A549 (cell line): ENCODE measurements around the gene ZNF184. TPM values are rescaled to one million over a fixed set of nuclear protein-coding genes. Genes with fewer than 3 reads are reported as not detected.

Experiments used
- ATAC-seq, 2 experiments: fragments of 200-7000 bp in 1 of 2; fragments of >200 bp in 1 of 2; cut with Nextera tagmentation in 1 of 2; cut with Tn5 transposase in 1 of 2; 3 replicates each; pipeline versions ENCODE4 v1.8.0 to v1.9.1; 2018 to 2020; ENCODE audit warnings: mild to moderate bottlenecking in 1 of 2, moderate library complexity in 1 of 2
- CTCF ChIA-PET: fragments of 300-600 bp; sonication (Branson Sonifier 250); formaldehyde crosslinking; extraction: SDS; loops from one replicate; lab custom pipeline; 2021; ENCODE audit warnings: antibody characterized with exemption, inconsistent platforms; lab: Yijun Ruan, JAX
- POLR2A ChIA-PET: fragments of 350-600 bp; formaldehyde crosslinking; extraction: SDS; loops from one replicate; lab custom pipeline; 2021; ENCODE audit warnings: antibody characterized with exemption, inconsistent platforms; lab: Yijun Ruan, JAX
- DNase-seq, 2 experiments: peaks; one replicate each; pipeline versions ENCODE4 v3.0.0 to v3.0.0-alpha.2; 2011 to 2016; ENCODE audit warnings: low read depth in 1 of 2, low spot score in 1 of 2
- FAIRE-seq: peaks from 2 replicates; lab custom pipeline; 2011; peaks lifted over from hg19 to GRCh38; lab: Jason Lieb, UNC
- H3K27ac ChIP-seq, 2 experiments: fragments of >200 bp; sonication (Bioruptor Twin); formaldehyde crosslinking; 3 replicates each; pipeline ENCODE4 v1.5.1; 2016 to 2017
- H3K4me1 ChIP-seq: fragments of >200 bp; sonication (Bioruptor Twin); formaldehyde crosslinking; 3 replicates; pipeline ENCODE4 v1.6.1; 2016
- H3K4me2 ChIP-seq: fragments of >200 bp; sonication (Bioruptor Twin); formaldehyde crosslinking; 3 replicates; pipeline ENCODE4 v1.6.1; 2016
- H3K4me3 ChIP-seq: fragments of >200 bp; sonication (Bioruptor Twin); formaldehyde crosslinking; 3 replicates; pipeline ENCODE4 v1.5.1; 2016
- H3K9me3 ChIP-seq: fragments of >200 bp; sonication (Bioruptor Twin); formaldehyde crosslinking; 3 replicates; pipeline ENCODE4 v1.6.1; 2016
- CBX8 ChIP-seq: fragments of 200-600 bp; sonication (generic); IDR thresholded peaks from 2 replicates; pipeline ENCODE4 v1.6.1; 2016
- CEBPB ChIP-seq, 2 experiments: fragments of >200 bp in 1 of 2; sonication (Bioruptor Twin) in 1 of 2; formaldehyde crosslinking in 1 of 2; IDR thresholded peaks; 2 replicates each; pipeline ENCODE4 v1.6.1; 2012 to 2016
- CHD2 ChIP-seq: fragments of 150-350 bp; IDR thresholded peaks from 2 replicates; pipeline ENCODE4 v1.6.1; 2014; ENCODE audit warnings: low read length; ENCODE audit not compliant: partially characterized antibody
- EHMT2 ChIP-seq: fragments of 200-600 bp; sonication (generic); IDR thresholded peaks from 2 replicates; pipeline ENCODE4 v1.6.1; 2016; ENCODE audit warnings: antibody characterized with exemption, low read depth, mild to moderate bottlenecking, moderate library complexity
- FOSL2 ChIP-seq, 2 experiments: fragments of 450-650 bp in 1 of 2; fragments of >200 bp in 1 of 2; sonication (Bioruptor Twin) in 1 of 2; formaldehyde crosslinking; IDR thresholded peaks; 2 replicates each; pipeline versions ENCODE4 v1.5.0 to v1.6.1; 2016 to 2020; ENCODE audit warnings: mild to moderate bottlenecking in 1 of 2, moderate library complexity in 1 of 2
- GATA3 ChIP-seq: IDR thresholded peaks from 2 replicates; pipeline ENCODE4 v1.6.1; 2012; ENCODE audit warnings: borderline replicate concordance
- HEYL ChIP-seq: fragments of 250-450 bp; sonication (Bioruptor Pico); IDR thresholded peaks from 2 replicates; pipeline ENCODE4 v1.8.0; 2021; ENCODE audit warnings: mild to moderate bottlenecking, moderate library complexity
- HOXB13 ChIP-seq: fragments of 250-450 bp; sonication (Bioruptor Pico); IDR thresholded peaks from 2 replicates; pipeline ENCODE4 v1.5.0; 2020; ENCODE audit warnings: low read depth, mild to moderate bottlenecking, moderate library complexity
- JUN ChIP-seq, 2 experiments: fragments of >200 bp; sonication (Bioruptor Twin); formaldehyde crosslinking; IDR thresholded peaks; 2 replicates in 1 of 2; 3 replicates in 1 of 2; pipeline ENCODE4 v1.6.1; 2016 to 2017
- KDM5A ChIP-seq: fragments of 200-600 bp; sonication (generic); IDR thresholded peaks from 2 replicates; pipeline ENCODE4 v1.6.1; 2016; ENCODE audit warnings: antibody characterized with exemption, mild to moderate bottlenecking
- MAZ ChIP-seq: fragments of 150-350 bp; IDR thresholded peaks from 2 replicates; pipeline ENCODE4 v1.6.1; 2014; ENCODE audit warnings: antibody characterized with exemption, low read depth, low read length, borderline replicate concordance
- NFE2L2 ChIP-seq: fragments of 150-350 bp; conservative IDR thresholded peaks from 2 replicates; pipeline ENCODE4 v1.6.1; 2014; ENCODE audit warnings: low read length
- PHF8 ChIP-seq: fragments of 200-600 bp; sonication (generic); IDR thresholded peaks from 2 replicates; pipeline ENCODE4 v1.6.1; 2016; ENCODE audit warnings: low read depth, mild to moderate bottlenecking, antibody characterized with exemption, moderate library complexity, borderline replicate concordance
- POLR2AphosphoS2 ChIP-seq: conservative IDR thresholded peaks from 2 replicates; pipeline ENCODE4 v1.6.1; 2012; ENCODE audit warnings: low read length, improper control_type of control experiment, inconsistent platforms
- RNF2 ChIP-seq: fragments of 200-600 bp; sonication (generic); IDR thresholded peaks from 2 replicates; pipeline ENCODE4 v1.6.1; 2016; ENCODE audit warnings: low read depth, mild to moderate bottlenecking, antibody characterized with exemption, moderate library complexity, borderline replicate concordance
- TP53 ChIP-seq: fragments of 250-450 bp; sonication (Bioruptor Pico); IDR thresholded peaks from 2 replicates; pipeline ENCODE4 v1.5.0; 2021; ENCODE audit warnings: mild to moderate bottlenecking, moderate library complexity
- ZFP36 ChIP-seq: fragments of 450-650 bp; IDR thresholded peaks from 2 replicates; pipeline ENCODE4 v1.6.1; 2014; ENCODE audit warnings: borderline replicate concordance; ENCODE audit not compliant: partially characterized antibody
- ZNF302 ChIP-seq: fragments of 250-450 bp; sonication (Bioruptor Pico); IDR thresholded peaks from 2 replicates; pipeline ENCODE4 v1.9.0; 2021; ENCODE audit warnings: inconsistent platforms, mild to moderate bottlenecking, moderate library complexity
- WGBS: methylation state at CpG from one replicate; pipeline ENCODE4 v1.1.6; 2017; ENCODE audit errors: missing lambda C conversion rate; 5-methylcytosine and 5-hydroxymethylcytosine counted together
- polyA plus RNA-seq, 4 experiments: library from polyadenylated mRNA; depleted of rRNA in 3 of 4; stranded (reverse); fragments of >200 nt; fragmentation: RNase III in 1 of 4; extraction: RNeasy Plus Mini Kit Qiagen cat#74134 plus additional on column Dnase treatment in 1 of 4; gene quantifications; 2 replicates in 3 of 4; 3 replicates in 1 of 4; pipeline ENCODE4 v1.2.3, GENCODE V29; 2011 to 2017
- TF ChIP-seq, protein P1 (sequence below): fragments of 450-650 bp; IDR thresholded peaks from 2 replicates; pipeline ENCODE4 v1.6.1; 2014; ENCODE audit warnings: antibody characterized with exemption
- TF ChIP-seq, protein P2 (sequence below): fragments of 250-450 bp; sonication (Bioruptor Pico); IDR thresholded peaks from 2 replicates; pipeline ENCODE4 v1.5.0; 2020; ENCODE audit warnings: low read depth, mild to moderate bottlenecking, moderate library complexity
- TF ChIP-seq, protein P3 (sequence below): IDR thresholded peaks from 2 replicates; pipeline ENCODE4 v1.6.1; 2012; ENCODE audit warnings: low read depth, borderline replicate concordance
- TF ChIP-seq, protein P4 (sequence below): fragments of >200 bp; sonication (Bioruptor Twin); formaldehyde crosslinking; IDR thresholded peaks from 3 replicates; pipeline ENCODE4 v1.6.1; 2016

The ZNF184 gene
- polyA plus RNA-seq, 2 of the 4 experiments (the other 2 are of a cell fraction): 2.5 to 4.9 TPM

DNA sequence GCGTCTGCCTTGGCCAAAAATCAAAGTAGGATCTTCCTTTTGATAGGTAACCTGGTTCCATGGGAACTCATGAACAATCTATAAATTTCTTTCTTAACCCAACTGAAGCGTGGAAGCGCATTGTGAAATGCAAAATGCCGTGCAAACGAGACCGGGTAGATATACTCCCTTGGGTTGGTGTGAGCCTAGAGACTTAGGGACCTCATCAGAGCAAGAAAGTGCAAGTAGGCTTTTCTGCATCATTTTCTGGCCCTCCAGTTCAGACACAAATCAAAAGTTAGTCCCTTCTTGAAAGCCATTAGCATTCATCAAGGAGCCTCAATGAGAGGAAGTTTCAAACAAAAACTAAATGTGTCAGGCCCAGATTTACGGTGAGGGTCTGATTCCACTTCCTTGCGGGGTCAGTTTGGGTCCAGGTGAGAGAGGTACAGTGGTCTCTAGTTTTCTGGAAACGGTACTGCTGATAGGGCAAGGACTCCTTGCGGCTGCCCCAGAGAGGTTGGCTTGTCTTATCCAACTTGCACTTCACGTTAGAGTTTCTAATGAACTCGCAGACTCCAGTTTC, 5.3 kb upstream of the ZNF184 start:
- CTCF ChIA-PET: interaction anchor here (0.6 to 1.1 kb wide), 3 partner anchors 164 to 1113 kb away, joined by 3 to 4 read pairs (median 3); no protein-coding TSS in a partner anchor
- Histone ChIP-seq H3K27ac (peak overlapping the region; percentile 25 to 70; a peak in 4 of 6 replicates), H3K4me3 (peak overlapping the region; percentile 88), H3K4me1 (peaks cover 6% of the 10 kb centered on the region; the same call in 1 of the 3 replicates), H3K4me2 (peak overlapping the region; percentile 87), H3K9me3 (no peaks in the 10 kb centered on the region)
- POLR2A ChIA-PET: interaction anchor here (0.7 kb wide), 1 partner anchor 226 kb away, joined by 3 read pairs; no protein-coding TSS in a partner anchor
- ATAC-seq (peak; percentile 38 to 51; a peak in 4 of 6 replicates), DNase-seq (no peak), FAIRE-seq (no peak)
- no peak for TF ChIP-seq CHD2
- TF ChIP-seq, protein P1, sequence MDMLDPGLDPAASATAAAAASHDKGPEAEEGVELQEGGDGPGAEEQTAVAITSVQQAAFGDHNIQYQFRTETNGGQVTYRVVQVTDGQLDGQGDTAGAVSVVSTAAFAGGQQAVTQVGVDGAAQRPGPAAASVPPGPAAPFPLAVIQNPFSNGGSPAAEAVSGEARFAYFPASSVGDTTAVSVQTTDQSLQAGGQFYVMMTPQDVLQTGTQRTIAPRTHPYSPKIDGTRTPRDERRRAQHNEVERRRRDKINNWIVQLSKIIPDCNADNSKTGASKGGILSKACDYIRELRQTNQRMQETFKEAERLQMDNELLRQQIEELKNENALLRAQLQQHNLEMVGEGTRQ: no peak
- TF ChIP-seq TP53 (CRISPR knock-in tag): no peak
- WGBS: 56% methylated on average over 12 of the region's 12 CpGs

DNA sequence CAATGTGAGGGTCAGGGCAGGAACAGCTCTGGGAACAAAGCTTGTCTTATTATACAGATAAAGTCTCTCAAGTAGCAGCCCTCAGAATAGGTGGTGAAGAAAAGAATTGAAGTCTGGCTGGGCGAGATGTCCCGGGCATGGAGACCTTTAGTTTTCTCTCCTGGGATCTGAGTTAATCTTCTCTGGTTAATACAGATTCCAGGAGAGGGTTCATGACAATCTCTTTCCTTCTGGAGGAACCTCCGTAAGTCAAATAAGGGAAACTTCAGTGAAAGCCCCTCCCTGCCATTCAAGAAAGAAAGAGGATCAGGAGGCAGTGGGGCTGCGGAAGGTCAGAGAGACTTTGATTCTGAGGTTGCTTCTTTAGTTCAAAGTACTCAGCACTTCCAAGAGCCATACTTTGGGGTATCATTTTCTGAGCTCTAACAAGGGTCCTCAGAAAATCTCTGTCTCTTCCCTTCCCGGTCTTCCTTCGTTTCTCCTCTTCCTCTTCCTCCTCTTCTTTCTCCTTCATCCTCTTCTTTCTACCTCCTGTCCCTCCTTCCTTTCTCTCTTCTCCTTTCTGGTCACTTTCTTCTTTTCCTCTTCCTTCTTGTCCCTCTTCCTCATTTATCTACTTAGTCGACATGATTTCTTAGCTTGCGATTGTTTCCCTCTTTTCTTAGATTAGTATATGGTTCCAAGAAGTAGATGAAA, 4.6 kb upstream of the ZNF184 start:
- ChIA-PET POLR2A (no interaction called here), CTCF (interaction anchor here (1.3 kb wide), 1 partner anchor 132 kb away, joined by 4 read pairs; no protein-coding TSS in a partner anchor)
- H3K9me3 ChIP-seq: no peaks in the 10 kb centered on the region
- H3K27ac ChIP-seq: no peak overlapping the region
- FAIRE-seq (no peak), ATAC-seq (no peak), DNase-seq (no peak)
- 87% methylated on average over 8 of the region's 8 CpGs for WGBS
- H3K4me2 ChIP-seq: no peak overlapping the region
- no peak overlapping the region for H3K4me3 ChIP-seq
- peaks cover 6% of the 10 kb centered on the region; the same call in 1 of the 3 replicates for H3K4me1 ChIP-seq
- TF ChIP-seq ZNF302 (CRISPR knock-in tag) (no peak), MAZ (no peak), GATA3 (no peak), RNF2 (no peak), EHMT2 (no peak), KDM5A (no peak), CEBPB (IDR thresholded peaks at IDR 0.05) (no peak)
- TF ChIP-seq, protein P2, sequence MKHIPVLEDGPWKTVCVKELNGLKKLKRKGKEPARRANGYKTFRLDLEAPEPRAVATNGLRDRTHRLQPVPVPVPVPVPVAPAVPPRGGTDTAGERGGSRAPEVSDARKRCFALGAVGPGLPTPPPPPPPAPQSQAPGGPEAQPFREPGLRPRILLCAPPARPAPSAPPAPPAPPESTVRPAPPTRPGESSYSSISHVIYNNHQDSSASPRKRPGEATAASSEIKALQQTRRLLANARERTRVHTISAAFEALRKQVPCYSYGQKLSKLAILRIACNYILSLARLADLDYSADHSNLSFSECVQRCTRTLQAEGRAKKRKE (CRISPR knock-in tag): no peak
- TF ChIP-seq, protein P1: no peak
- TF ChIP-seq, protein P3, sequence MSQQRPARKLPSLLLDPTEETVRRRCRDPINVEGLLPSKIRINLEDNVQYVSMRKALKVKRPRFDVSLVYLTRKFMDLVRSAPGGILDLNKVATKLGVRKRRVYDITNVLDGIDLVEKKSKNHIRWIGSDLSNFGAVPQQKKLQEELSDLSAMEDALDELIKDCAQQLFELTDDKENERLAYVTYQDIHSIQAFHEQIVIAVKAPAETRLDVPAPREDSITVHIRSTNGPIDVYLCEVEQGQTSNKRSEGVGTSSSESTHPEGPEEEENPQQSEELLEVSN: no peak

DNA sequence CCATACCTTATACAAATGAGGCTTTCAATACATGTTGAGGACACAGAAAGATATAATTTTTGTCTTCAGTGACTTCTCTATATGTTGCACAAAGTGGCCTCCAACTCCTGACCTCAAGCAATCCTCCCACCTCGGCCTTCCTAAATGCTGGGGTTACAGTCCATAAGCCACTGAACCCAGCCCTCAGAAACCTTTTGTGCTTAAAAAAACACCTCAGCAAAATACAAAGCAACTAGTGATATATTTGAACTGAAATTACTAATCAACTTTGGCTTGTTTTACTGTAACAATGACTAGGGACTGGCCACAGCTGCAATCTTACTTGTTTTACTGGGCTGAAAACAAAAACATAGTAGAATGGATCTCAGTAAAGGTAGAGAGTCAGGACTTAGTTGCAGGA, 3.2 kb upstream of the ZNF184 start:
- 100% methylated on average over 1 of the region's 1 CpG for WGBS
- no peaks in the 10 kb centered on the region for H3K9me3 ChIP-seq
- TF ChIP-seq HEYL (CRISPR knock-in tag) (no peak), RNF2 (no peak), ZFP36 (no peak), FOSL2 (IDR thresholded peaks at IDR 0.05) (no peak), FOSL2 (CRISPR knock-in tag; IDR thresholded peaks at IDR 0.05) (no peak), PHF8 (no peak), HOXB13 (no peak), POLR2AphosphoS2 (no peak), CBX8 (no peak), NFE2L2 (no peak), JUN (IDR thresholded peaks at IDR 0.05) (no peak), TP53 (CRISPR knock-in tag) (no peak), EHMT2 (no peak), CEBPB (IDR thresholded peaks at IDR 0.05) (no peak)
- TF ChIP-seq, protein P4, sequence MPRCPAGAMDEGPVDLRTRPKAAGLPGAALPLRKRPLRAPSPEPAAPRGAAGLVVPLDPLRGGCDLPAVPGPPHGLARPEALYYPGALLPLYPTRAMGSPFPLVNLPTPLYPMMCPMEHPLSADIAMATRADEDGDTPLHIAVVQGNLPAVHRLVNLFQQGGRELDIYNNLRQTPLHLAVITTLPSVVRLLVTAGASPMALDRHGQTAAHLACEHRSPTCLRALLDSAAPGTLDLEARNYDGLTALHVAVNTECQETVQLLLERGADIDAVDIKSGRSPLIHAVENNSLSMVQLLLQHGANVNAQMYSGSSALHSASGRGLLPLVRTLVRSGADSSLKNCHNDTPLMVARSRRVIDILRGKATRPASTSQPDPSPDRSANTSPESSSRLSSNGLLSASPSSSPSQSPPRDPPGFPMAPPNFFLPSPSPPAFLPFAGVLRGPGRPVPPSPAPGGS: no peak
- TF ChIP-seq, protein P2 (CRISPR knock-in tag): no peak
- H3K4me3 ChIP-seq: no peak overlapping the region
- DNase-seq (no peak), FAIRE-seq (no peak), ATAC-seq (no peak)
- H3K4me1 ChIP-seq: peaks cover 11% of the 10 kb centered on the region; the same call in 1 of the 3 replicates
- H3K4me2 ChIP-seq: no peak overlapping the region
- CTCF ChIA-PET: no interaction called here
- POLR2A ChIA-PET: no interaction called here
- H3K27ac ChIP-seq: no peak overlapping the region
